ENCODE measurements around the gene ZNHIT3. TPM values are rescaled to one million over a fixed set of nuclear protein-coding genes. Genes with fewer than 3 reads are reported as not detected.

ZNHIT3 gene
- total and polyA plus RNA-seq, 10 of the 15 experiments (the other 5 are each of a cell fraction or from before 2014, with no cell fraction given): 34.1 to 128 (median 55.6) TPM

DNA sequence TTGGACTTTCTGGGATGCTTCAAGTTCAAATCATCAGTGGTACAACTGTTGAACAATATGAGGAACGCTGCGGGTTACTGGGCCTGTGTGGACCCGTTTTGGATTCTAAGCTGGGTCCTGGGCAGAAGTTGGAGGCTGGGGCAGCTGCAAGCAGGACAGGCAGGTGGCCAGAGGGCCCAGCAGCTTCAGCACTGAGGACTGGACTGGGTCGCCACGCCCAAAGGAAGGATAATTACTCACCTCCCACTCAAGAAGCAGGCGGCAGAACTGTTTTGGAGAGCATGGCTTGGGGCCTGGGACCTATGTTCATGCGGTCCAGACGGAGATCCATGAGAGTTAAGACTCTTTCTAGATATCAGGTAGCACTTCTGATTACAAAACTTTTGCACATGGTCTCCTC lies 1.5 kb upstream of the ZNHIT3 start:
- H3K79me2 ChIP-seq (ENCODE audit: control insufficient read depth, insufficient read depth, low read length): peaks cover 12% of the 10 kb centered on the region
- H3K4me1 ChIP-seq (ENCODE audit: control insufficient read depth, insufficient read depth, low read length): peaks cover 9% of the 10 kb centered on the region
- DNase-seq (ENCODE audit: low read depth, low spot score) (no peak), ATAC-seq (no peak), FAIRE-seq (no peak)
- CTCF ChIA-PET: interaction anchor here (0.8 to 2.6 kb wide), 9 partner anchors 49 to 676 kb away, joined by 3 to 18 read pairs (median 6); partner anchors contain the start of genes MYO19, PIGW and TAF15
- H4K20me1 ChIP-seq (ENCODE audit: control insufficient read depth, insufficient read depth): no peaks in the 10 kb centered on the region
- 0 out of 4 replicates have a peak, but pooled peaks cover 0 to 3% of the 10 kb centered on the region in 2 experiments for H3K36me3 ChIP-seq (ENCODE audit: control insufficient read depth in 2 of 2, insufficient read depth in 2 of 2, low read length in 1 of 2)
- H2AFZ ChIP-seq (ENCODE audit: control insufficient read depth, low read depth, low read length): peak overlapping the region; percentile 82
- no peaks in the 10 kb centered on the region for H3K9me3 ChIP-seq (replicated peaks; ENCODE audit: control insufficient read depth, insufficient read depth, low read length)
- in situ Hi-C loops (cut with MboI) (loop anchor here (5.0 to 25.0 kb wide), 2 partner anchors 348 to 513 kb away; no protein-coding TSS in a partner anchor), intact Hi-C loops (cut with micrococcal nuclease; ENCODE audit: unreplicated experiment) (loop anchor here (10.0 kb wide), 1 partner anchor 340 kb away; no protein-coding TSS in a partner anchor)
- RAD21 ChIA-PET (ENCODE audit: unreplicated experiment): interaction anchor here (1.2 to 2.6 kb wide), 3 partner anchors 511 to 676 kb away, joined by 3 to 19 read pairs (median 4); partner anchors contain the start of gene TAF15
- peak overlapping the region; percentile 91; the same call in 1 of the 2 replicates for H3K4me2 ChIP-seq (ENCODE audit: control insufficient read depth, insufficient read depth)
- H3K27ac ChIP-seq (ENCODE audit: control insufficient read depth, insufficient read depth): no peak overlapping the region
- no peak overlapping the region for H3K9ac ChIP-seq (ENCODE audit: control insufficient read depth, insufficient read depth, low read length)
- TF ChIP-seq YBX1 (IDR thresholded peaks at IDR 0.05) (no peak), TCF12 (IDR thresholded peaks at IDR 0.05; ENCODE audit: low read depth, low read length) (no peak), POU2F2 (IDR thresholded peaks at IDR 0.05; ENCODE audit: borderline replicate concordance, low read depth, low read length) (no peak), TAF1 (IDR thresholded peaks at IDR 0.05; ENCODE audit: borderline replicate concordance, low read depth, low read length) (no peak), NFIC (IDR thresholded peaks at IDR 0.05; ENCODE audit: low read depth, low read length) (no peak), KDM1A (IDR thresholded peaks at IDR 0.05; ENCODE audit: borderline replicate concordance) (no peak)
- TF ChIP-seq, protein P1, sequence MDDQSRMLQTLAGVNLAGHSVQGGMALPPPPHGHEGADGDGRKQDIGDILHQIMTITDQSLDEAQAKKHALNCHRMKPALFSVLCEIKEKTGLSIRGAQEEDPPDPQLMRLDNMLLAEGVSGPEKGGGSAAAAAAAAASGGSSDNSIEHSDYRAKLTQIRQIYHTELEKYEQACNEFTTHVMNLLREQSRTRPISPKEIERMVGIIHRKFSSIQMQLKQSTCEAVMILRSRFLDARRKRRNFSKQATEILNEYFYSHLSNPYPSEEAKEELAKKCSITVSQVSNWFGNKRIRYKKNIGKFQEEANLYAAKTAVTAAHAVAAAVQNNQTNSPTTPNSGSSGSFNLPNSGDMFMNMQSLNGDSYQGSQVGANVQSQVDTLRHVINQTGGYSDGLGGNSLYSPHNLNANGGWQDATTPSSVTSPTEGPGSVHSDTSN (IDR thresholded peaks at IDR 0.05; ENCODE audit: insufficient replicate concordance, low read depth, low read length): no peak
- TF ChIP-seq, protein P2, sequence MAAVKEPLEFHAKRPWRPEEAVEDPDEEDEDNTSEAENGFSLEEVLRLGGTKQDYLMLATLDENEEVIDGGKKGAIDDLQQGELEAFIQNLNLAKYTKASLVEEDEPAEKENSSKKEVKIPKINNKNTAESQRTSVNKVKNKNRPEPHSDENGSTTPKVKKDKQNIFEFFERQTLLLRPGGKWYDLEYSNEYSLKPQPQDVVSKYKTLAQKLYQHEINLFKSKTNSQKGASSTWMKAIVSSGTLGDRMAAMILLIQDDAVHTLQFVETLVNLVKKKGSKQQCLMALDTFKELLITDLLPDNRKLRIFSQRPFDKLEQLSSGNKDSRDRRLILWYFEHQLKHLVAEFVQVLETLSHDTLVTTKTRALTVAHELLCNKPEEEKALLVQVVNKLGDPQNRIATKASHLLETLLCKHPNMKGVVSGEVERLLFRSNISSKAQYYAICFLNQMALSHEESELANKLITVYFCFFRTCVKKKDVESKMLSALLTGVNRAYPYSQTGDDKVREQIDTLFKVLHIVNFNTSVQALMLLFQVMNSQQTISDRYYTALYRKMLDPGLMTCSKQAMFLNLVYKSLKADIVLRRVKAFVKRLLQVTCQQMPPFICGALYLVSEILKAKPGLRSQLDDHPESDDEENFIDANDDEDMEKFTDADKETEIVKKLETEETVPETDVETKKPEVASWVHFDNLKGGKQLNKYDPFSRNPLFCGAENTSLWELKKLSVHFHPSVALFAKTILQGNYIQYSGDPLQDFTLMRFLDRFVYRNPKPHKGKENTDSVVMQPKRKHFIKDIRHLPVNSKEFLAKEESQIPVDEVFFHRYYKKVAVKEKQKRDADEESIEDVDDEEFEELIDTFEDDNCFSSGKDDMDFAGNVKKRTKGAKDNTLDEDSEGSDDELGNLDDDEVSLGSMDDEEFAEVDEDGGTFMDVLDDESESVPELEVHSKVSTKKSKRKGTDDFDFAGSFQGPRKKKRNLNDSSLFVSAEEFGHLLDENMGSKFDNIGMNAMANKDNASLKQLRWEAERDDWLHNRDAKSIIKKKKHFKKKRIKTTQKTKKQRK (IDR thresholded peaks at IDR 0.05; ENCODE audit: low read depth, low read length): no peak
- TF ChIP-seq, protein P3, sequence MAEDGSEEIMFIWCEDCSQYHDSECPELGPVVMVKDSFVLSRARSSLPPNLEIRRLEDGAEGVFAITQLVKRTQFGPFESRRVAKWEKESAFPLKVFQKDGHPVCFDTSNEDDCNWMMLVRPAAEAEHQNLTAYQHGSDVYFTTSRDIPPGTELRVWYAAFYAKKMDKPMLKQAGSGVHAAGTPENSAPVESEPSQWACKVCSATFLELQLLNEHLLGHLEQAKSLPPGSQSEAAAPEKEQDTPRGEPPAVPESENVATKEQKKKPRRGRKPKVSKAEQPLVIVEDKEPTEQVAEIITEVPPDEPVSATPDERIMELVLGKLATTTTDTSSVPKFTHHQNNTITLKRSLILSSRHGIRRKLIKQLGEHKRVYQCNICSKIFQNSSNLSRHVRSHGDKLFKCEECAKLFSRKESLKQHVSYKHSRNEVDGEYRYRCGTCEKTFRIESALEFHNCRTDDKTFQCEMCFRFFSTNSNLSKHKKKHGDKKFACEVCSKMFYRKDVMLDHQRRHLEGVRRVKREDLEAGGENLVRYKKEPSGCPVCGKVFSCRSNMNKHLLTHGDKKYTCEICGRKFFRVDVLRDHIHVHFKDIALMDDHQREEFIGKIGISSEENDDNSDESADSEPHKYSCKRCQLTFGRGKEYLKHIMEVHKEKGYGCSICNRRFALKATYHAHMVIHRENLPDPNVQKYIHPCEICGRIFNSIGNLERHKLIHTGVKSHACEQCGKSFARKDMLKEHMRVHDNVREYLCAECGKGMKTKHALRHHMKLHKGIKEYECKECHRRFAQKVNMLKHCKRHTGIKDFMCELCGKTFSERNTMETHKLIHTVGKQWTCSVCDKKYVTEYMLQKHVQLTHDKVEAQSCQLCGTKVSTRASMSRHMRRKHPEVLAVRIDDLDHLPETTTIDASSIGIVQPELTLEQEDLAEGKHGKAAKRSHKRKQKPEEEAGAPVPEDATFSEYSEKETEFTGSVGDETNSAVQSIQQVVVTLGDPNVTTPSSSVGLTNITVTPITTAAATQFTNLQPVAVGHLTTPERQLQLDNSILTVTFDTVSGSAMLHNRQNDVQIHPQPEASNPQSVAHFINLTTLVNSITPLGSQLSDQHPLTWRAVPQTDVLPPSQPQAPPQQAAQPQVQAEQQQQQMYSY (CRISPR knock-in tag; IDR thresholded peaks at IDR 0.05): no peak
- POLR2A ChIA-PET: interaction anchor here (0.6 to 1.8 kb wide), 7 partner anchors 49 to 515 kb away, joined by 3 to 6 read pairs (median 4); partner anchors contain the start of gene PIGW
- SMC1A ChIA-PET (ENCODE audit: uncharacterized antibody, unreplicated experiment): interaction anchor here (0.9 to 2.3 kb wide), 6 partner anchors 336 to 515 kb away, joined by 3 to 12 read pairs (median 6); no protein-coding TSS in a partner anchor
- 89% methylated on average over 8 of the region's 8 CpGs for WGBS (ENCODE audit: insufficient coverage, insufficient replicate concordance, low lambda C conversion rate, missing lambda C conversion rate)
- peaks cover 0 to 4% of the 10 kb centered on the region in 2 experiments; a peak in 1 of 4 replicates for H3K27me3 ChIP-seq (replicated peaks in 1 of 2; ENCODE audit: control insufficient read depth in 2 of 2, insufficient read depth in 2 of 2, low read length in 1 of 2)
- no TSS peak for BruUV-seq (replicated peaks)
- peak overlapping the region; percentile 90; the same call in 1 of the 2 replicates for H3K4me3 ChIP-seq
